ENCODE measurements around the gene TM2D1. TPM values are rescaled to one million over a fixed set of nuclear protein-coding genes. Genes with fewer than 3 reads are reported as not detected.

The TM2D1 gene
- total RNA-seq, 1 donor from 2014 or later, result 41.0 TPM

DNA sequence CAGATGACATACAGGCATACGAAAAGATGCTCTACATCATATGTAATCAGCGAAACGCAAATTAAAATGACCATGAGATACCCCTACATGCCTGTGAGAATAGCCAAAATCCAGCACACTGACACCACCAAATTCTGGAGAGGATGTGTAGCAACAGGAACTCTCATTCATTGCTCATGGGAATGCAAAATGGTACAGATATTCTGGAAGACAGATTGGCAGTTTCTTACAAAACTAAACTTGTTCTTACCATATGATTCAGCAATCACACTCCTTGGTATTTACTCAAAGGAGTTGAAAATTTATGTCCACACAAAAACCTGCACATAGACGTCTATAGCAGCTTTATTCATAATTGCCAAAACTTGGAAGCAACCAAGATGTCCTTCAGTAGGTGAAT lies 52.6 kb downstream of the TM2D1 start:
- no peaks in the 10 kb centered on the region for H3K27me3 ChIP-seq
- DNase-seq, result no peak
- ATAC-seq, result no peak

DNA sequence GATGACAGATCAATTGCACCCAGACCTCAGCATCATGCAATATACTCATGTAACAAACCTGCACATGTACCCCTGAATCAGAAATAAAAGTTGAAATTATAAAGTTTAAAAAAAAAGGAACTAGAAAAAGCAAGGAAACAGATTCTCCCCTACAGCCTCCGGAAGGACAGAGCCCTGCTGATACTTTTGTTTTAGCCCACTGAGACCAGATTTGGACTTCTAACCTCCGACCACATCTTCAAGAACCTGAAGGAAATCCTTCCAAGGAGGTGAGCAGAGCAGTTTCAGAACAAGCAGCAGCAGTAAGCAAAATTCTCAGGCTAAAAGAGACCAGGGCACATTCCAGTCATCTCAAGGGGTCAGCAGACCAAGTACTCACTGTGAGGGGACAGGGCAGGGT lies 54.5 kb downstream of the TM2D1 start:
- no peak for ATAC-seq
- TF ChIP-seq, protein P1, sequence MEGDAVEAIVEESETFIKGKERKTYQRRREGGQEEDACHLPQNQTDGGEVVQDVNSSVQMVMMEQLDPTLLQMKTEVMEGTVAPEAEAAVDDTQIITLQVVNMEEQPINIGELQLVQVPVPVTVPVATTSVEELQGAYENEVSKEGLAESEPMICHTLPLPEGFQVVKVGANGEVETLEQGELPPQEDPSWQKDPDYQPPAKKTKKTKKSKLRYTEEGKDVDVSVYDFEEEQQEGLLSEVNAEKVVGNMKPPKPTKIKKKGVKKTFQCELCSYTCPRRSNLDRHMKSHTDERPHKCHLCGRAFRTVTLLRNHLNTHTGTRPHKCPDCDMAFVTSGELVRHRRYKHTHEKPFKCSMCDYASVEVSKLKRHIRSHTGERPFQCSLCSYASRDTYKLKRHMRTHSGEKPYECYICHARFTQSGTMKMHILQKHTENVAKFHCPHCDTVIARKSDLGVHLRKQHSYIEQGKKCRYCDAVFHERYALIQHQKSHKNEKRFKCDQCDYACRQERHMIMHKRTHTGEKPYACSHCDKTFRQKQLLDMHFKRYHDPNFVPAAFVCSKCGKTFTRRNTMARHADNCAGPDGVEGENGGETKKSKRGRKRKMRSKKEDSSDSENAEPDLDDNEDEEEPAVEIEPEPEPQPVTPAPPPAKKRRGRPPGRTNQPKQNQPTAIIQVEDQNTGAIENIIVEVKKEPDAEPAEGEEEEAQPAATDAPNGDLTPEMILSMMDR (IDR thresholded peaks at IDR 0.05), result no peak
- Histone ChIP-seq H3K4me1 (no peaks in the 10 kb centered on the region), H3K4me3 (no peak overlapping the region), H3K27me3 (no peaks in the 10 kb centered on the region), H3K9me3 (no peaks in the 10 kb centered on the region), H3K27ac (no peak overlapping the region), H3K36me3 (no peaks in the 10 kb centered on the region)
- no peak for DNase-seq
- intact Hi-C loops (cut with DNase I), result no loop called here

More for the DNA sequence above, 52.6 kb downstream of the TM2D1 start:
- Histone ChIP-seq H3K4me3 (no peak overlapping the region), H3K4me1 (no peaks in the 10 kb centered on the region), H3K27ac (no peak overlapping the region), H3K9me3 (no peaks in the 10 kb centered on the region), H3K36me3 (no peaks in the 10 kb centered on the region)
- intact Hi-C loops (cut with DNase I), result no loop called here
- TF ChIP-seq, protein P1 (IDR thresholded peaks at IDR 0.05), result no peak

DNA sequence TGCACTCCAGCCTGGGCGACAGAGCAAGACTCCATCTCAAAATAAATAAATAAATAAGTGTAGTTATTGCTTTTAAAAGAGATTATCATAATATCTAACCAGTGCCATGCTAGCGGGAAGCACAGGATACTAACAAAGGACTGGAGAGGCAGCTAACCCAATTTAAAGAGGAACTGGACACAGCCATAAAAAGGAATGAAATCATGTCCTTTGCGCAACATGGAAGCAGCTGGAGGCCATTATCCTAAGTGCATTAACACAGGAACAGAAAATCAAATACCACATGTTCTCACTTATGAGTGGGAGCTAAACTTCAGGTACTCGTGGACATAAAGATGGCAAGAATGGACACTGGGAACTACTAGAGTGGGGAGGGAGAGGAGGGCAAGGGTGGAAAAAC lies 54.9 kb downstream of the TM2D1 start:
- intact Hi-C loops (cut with DNase I), result no loop called here
- no peak overlapping the region for H3K27ac ChIP-seq
- no peak overlapping the region for H3K4me3 ChIP-seq
- TF ChIP-seq, protein P1 (IDR thresholded peaks at IDR 0.05), result no peak
- no peaks in the 10 kb centered on the region for H3K4me1 ChIP-seq
- no peaks in the 10 kb centered on the region for H3K27me3 ChIP-seq
- H3K36me3 ChIP-seq, result no peaks in the 10 kb centered on the region
- ATAC-seq, result peak; percentile 40
- no peak for DNase-seq
- H3K9me3 ChIP-seq, result no peaks in the 10 kb centered on the region

DNA sequence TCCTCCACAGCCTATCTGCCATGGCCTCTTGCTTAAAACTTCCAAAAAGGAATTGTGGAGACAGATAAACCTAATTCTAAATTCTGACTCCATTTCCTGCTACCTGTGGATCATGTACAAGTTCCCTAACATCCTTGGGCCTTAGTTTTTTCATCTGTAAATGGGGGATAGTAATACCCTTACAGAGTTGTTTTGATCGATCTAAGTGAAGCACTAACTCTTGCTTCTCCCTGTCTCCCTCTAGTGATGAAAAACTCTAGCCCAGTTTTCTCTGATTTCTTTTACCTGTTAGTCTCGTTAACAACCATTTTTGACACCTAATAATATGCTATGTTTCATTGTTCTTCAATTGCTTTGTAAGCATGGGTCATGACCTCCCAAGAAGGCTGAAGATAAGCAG lies 65.9 kb downstream of the TM2D1 start:
- DNase-seq (no peak), ATAC-seq (no peak)
- Histone ChIP-seq H3K27me3 (no peaks in the 10 kb centered on the region), H3K9me3 (no peaks in the 10 kb centered on the region), H3K36me3 (no peaks in the 10 kb centered on the region), H3K4me1 (no peaks in the 10 kb centered on the region), H3K27ac (no peak overlapping the region), H3K4me3 (no peak overlapping the region)
- intact Hi-C loops (cut with DNase I), result no loop called here
- TF ChIP-seq, protein P1 (IDR thresholded peaks at IDR 0.05), result no peak

- Histone ChIP-seq H3K36me3 (no peaks in the 10 kb centered on the region), H3K4me3 (no peak overlapping the region), H3K27ac (no peak overlapping the region), H3K4me1 (no peaks in the 10 kb centered on the region), H3K9me3 (no peaks in the 10 kb centered on the region), H3K27me3 (no peaks in the 10 kb centered on the region)
- TF ChIP-seq, protein P1 (IDR thresholded peaks at IDR 0.05), result no peak
- DNase-seq (no peak), ATAC-seq (no peak)
- intact Hi-C loops (cut with DNase I), result no loop called here
Observed at GRCh38 chr1:61655453-61655852, 69.5 kb downstream of the TM2D1 start.

DNA sequence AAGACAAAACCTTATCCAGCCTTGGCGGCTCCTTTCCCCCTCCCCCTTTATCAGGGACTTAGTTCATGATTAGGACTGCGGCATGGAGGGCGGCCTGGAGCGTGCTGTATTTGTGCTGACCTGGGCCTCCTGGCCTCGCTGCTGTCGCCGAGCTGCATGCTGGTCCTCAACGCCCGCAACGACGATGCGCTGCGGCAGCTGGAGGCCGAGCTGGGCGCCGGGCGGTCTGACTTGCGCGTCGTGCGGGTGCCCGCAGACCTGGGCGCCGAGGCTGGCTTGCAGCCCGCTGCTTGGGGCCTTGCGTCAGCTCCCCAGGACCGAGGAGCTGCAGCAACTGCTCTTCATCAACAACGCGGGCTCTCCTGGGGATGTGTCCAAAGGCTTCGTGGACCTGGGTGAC lies 70.9 kb downstream of the TM2D1 start:
- TF ChIP-seq, protein P1 (IDR thresholded peaks at IDR 0.05), result no peak
- DNase-seq (no peak), ATAC-seq (peak; percentile 13)
- Histone ChIP-seq H3K36me3 (no peaks in the 10 kb centered on the region), H3K9me3 (no peaks in the 10 kb centered on the region), H3K4me1 (no peaks in the 10 kb centered on the region), H3K27ac (no peak overlapping the region), H3K4me3 (no peak overlapping the region), H3K27me3 (no peaks in the 10 kb centered on the region)
- intact Hi-C loops (cut with DNase I), result no loop called here
